Measurements from ENCODE around the gene ATP2B2.

ATP2B2 gene

DNA sequence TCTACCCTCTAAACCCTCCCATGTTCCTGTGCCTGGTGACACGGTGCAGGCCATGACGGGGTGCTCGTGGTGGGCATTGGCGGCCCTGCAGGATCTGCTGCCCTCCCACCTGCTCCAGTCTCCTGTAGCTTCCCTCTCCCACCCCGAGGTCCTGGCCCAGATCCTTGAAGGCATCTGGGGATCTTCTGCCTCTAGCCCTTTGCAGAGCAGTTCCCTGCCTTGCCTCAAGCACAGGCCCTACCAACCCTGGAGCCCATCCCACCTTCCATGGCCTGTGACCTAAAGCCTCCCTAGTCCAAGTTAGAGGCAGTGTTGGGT lies 157.0 kb downstream of the ATP2B2 start:
- no peak overlapping the region for H3K4me3 ChIP-seq (ENCODE audit: low read depth in 1 of 2, low read length in 2 of 2)
- DNase-seq, result no peak
- no peaks in the 10 kb centered on the region for H3K79me2 ChIP-seq (ENCODE audit: insufficient read depth, low read length)
- H2AFZ ChIP-seq (ENCODE audit: low read depth, low read length), result no peak overlapping the region
- peaks cover 8% of the 10 kb centered on the region for H3K27me3 ChIP-seq (ENCODE audit: insufficient read depth, low read length, poor library complexity)
- peaks cover 4% of the 10 kb centered on the region; the same call in 1 of the 2 replicates for H4K20me1 ChIP-seq (ENCODE audit: insufficient read depth, low read length)
- H3K27ac ChIP-seq (ENCODE audit: low read length), result no peak overlapping the region
- H3K9me3 ChIP-seq (ENCODE audit: insufficient read depth, low read length, severe bottlenecking), result no peaks in the 10 kb centered on the region
- TF ChIP-seq, protein P1, sequence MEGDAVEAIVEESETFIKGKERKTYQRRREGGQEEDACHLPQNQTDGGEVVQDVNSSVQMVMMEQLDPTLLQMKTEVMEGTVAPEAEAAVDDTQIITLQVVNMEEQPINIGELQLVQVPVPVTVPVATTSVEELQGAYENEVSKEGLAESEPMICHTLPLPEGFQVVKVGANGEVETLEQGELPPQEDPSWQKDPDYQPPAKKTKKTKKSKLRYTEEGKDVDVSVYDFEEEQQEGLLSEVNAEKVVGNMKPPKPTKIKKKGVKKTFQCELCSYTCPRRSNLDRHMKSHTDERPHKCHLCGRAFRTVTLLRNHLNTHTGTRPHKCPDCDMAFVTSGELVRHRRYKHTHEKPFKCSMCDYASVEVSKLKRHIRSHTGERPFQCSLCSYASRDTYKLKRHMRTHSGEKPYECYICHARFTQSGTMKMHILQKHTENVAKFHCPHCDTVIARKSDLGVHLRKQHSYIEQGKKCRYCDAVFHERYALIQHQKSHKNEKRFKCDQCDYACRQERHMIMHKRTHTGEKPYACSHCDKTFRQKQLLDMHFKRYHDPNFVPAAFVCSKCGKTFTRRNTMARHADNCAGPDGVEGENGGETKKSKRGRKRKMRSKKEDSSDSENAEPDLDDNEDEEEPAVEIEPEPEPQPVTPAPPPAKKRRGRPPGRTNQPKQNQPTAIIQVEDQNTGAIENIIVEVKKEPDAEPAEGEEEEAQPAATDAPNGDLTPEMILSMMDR (IDR thresholded peaks at IDR 0.05; ENCODE audit: borderline replicate concordance, extremely low read depth, low read length, poor library complexity, severe bottlenecking), result no peak
- TF ChIP-seq EZH2 (IDR thresholded peaks at IDR 0.05; ENCODE audit: borderline replicate concordance, low read depth, low read length, severe bottlenecking), result no peak
- no peaks in the 10 kb centered on the region for H3K36me3 ChIP-seq (ENCODE audit: insufficient read depth, low read length)
- ATAC-seq (ENCODE audit: insufficient read depth, low read depth), result no peak
- H3K4me2 ChIP-seq (ENCODE audit: insufficient read depth, low read length), result no peak overlapping the region
- no peak overlapping the region for H3K9ac ChIP-seq (ENCODE audit: low read depth, low read length)
- H3K4me1 ChIP-seq (ENCODE audit: insufficient read depth, low read length), result no peaks in the 10 kb centered on the region

DNA sequence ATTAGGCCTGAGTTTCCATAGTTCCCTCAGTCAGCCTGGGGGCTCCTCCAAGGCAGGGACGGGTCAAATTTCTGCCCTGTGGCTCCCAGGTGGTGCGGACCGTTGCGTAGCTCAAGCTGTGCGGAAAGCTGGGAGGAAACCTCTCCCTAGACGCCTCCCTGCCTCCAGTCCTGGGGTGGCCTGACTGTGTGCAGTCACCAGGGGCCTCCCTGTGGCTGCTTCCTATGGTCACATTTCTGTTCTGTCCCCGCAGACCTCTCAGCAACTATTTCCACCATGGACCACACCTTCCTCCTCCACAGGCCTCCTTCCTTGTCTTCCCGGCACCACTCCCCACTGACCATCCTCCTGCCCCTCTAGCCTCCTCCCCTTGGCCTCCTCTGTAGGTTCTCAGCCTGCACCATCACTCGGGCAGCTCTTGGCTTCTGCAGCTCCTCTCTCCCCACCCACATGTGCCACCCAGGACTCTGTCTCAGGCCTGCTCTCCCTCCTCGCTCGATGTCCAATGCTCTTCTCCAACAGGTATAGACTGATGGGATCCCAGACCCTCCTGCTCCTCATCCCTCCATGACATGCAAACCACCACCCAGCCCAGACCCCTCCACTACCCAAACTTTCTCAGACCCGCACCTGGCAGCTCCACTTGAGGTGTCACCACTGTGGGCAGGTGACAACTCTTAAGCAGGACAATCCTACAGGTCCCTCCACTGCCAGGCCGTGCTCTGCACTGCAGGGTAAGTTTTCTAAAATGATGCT lies 157.6 kb downstream of the ATP2B2 start:
- H3K27me3 ChIP-seq (ENCODE audit: insufficient read depth, low read length, poor library complexity), result peaks cover 3% of the 10 kb centered on the region
- H3K9ac ChIP-seq (ENCODE audit: low read depth, low read length), result no peak overlapping the region
- DNase-seq, result no peak
- H3K9me3 ChIP-seq (ENCODE audit: insufficient read depth, low read length, severe bottlenecking), result no peaks in the 10 kb centered on the region
- no peak overlapping the region for H3K4me3 ChIP-seq (ENCODE audit: low read depth in 1 of 2, low read length in 2 of 2)
- H2AFZ ChIP-seq (ENCODE audit: low read depth, low read length), result no peak overlapping the region
- ATAC-seq (ENCODE audit: insufficient read depth, low read depth), result no peak
- no peak overlapping the region for H3K27ac ChIP-seq (ENCODE audit: low read length)
- peaks cover 4% of the 10 kb centered on the region; the same call in 1 of the 2 replicates for H4K20me1 ChIP-seq (ENCODE audit: insufficient read depth, low read length)
- no peaks in the 10 kb centered on the region for H3K79me2 ChIP-seq (ENCODE audit: insufficient read depth, low read length)
- H3K36me3 ChIP-seq (ENCODE audit: insufficient read depth, low read length), result no peaks in the 10 kb centered on the region
- TF ChIP-seq, protein P1 (IDR thresholded peaks at IDR 0.05; ENCODE audit: borderline replicate concordance, extremely low read depth, low read length, poor library complexity, severe bottlenecking), result no peak
- TF ChIP-seq EZH2 (IDR thresholded peaks at IDR 0.05; ENCODE audit: borderline replicate concordance, low read depth, low read length, severe bottlenecking), result no peak
- H3K4me2 ChIP-seq (ENCODE audit: insufficient read depth, low read length), result no peak overlapping the region
- no peaks in the 10 kb centered on the region for H3K4me1 ChIP-seq (ENCODE audit: insufficient read depth, low read length)

- H2AFZ ChIP-seq (ENCODE audit: low read depth, low read length), result no peak overlapping the region
- TF ChIP-seq EZH2 (IDR thresholded peaks at IDR 0.05; ENCODE audit: borderline replicate concordance, low read depth, low read length, severe bottlenecking), result no peak
- TF ChIP-seq, protein P1 (IDR thresholded peaks at IDR 0.05; ENCODE audit: borderline replicate concordance, extremely low read depth, low read length, poor library complexity, severe bottlenecking), result no peak
- DNase-seq, result no peak
- no peaks in the 10 kb centered on the region for H3K9me3 ChIP-seq (ENCODE audit: insufficient read depth, low read length, severe bottlenecking)
- no peak for ATAC-seq (ENCODE audit: insufficient read depth, low read depth)
- H4K20me1 ChIP-seq (ENCODE audit: insufficient read depth, low read length), result peaks cover 4% of the 10 kb centered on the region; the same call in 1 of the 2 replicates
- no peak overlapping the region for H3K4me2 ChIP-seq (ENCODE audit: insufficient read depth, low read length)
- no peak overlapping the region for H3K27ac ChIP-seq (ENCODE audit: low read length)
- no peak overlapping the region for H3K4me3 ChIP-seq (ENCODE audit: low read depth in 1 of 2, low read length in 2 of 2)
- no peaks in the 10 kb centered on the region for H3K36me3 ChIP-seq (ENCODE audit: insufficient read depth, low read length)
- H3K4me1 ChIP-seq (ENCODE audit: insufficient read depth, low read length), result no peaks in the 10 kb centered on the region
- peaks cover 3% of the 10 kb centered on the region for H3K27me3 ChIP-seq (ENCODE audit: insufficient read depth, low read length, poor library complexity)
- no peak overlapping the region for H3K9ac ChIP-seq (ENCODE audit: low read depth, low read length)
- H3K79me2 ChIP-seq (ENCODE audit: insufficient read depth, low read length), result no peaks in the 10 kb centered on the region
Measured at GRCh38 chr3:10345911-10346310, 159.5 kb downstream of the ATP2B2 start.
